Stimulated activated CD4-positive, alpha-beta T cell treated with anti-CD3 and anti-CD28 coated beads, Interleukin-4, amount 100 ng/mL, for 24 hours (primary cell): ENCODE measurements around the gene MYO1D.
"Not testable (repeated sequence)": the region's sequence is repeated elsewhere in the genome, so short reads cannot be mapped to it uniquely, and the experiment has no call there.

Experiments
- DNase-seq: peaks from one replicate; pipeline ENCODE4 v3.0.0-alpha.2; 2020

MYO1D gene

DNA sequence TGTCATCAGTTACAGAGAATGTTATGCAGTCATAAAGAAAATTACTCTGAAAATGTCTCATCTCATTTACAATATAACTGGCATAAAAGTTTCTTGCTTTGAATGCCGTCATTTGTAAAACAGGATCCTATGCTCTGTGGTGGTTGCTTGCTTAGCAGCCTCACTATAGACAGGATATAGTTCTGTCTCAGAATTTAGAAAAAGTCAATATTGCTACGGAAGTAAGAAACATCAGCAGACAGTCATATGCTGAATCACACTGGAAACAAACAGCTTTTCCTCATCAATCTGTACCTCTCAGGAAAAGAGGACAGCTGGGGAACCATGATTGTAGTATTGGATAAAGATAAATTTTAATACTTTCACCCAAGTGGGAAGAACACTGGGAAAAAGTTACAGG is 105.5 kb downstream of the MYO1D start:
- DNase-seq, result no peak

DNA sequence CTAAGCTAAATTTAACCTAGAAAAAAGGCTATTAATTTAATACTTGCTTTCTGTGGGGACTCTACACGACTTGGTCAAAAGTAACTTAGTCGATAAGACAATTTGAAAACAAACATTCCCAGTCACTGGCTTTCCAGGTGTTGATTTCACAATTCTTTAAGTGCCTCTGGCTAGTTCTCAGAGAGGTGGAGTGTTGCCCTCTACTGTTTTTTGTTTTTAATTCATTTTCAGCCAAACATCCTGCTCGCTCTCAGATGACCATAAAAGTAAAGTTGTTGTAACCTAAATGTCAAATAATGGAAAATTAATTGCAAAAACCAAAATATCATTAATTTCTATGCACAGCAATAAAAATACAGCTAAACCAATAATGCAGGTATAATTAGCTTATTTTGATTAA is 107.1 kb downstream of the MYO1D start:
- DNase-seq, result no peak

DNA sequence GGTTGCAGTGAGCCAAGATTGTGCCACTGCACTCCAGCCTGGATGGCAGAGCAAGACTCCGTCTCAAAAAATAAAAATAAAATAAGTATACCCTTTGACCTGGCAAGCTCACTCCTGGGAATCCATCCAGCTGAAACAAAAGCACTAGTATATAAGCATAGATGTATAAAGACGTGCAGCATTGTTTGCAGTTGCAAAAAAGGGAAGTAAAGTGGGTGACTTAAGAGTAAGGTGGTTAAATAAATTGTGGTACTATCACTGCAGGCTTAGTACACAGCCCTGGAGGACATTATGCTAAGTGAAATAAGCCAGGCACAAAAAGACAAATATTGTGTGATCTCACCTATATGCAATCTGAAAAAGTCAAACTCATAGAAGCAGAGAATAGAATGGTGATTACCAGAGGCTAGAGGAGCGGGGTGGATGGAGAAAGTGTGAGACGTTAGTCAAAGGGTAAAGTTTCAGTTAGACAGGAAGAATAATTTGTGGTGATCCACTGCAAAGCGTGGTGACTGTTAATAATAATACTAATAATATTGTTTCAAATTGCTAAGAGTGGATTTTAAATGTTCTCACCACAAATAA is 113.0 kb downstream of the MYO1D start:
- DNase-seq, result no peak

DNA sequence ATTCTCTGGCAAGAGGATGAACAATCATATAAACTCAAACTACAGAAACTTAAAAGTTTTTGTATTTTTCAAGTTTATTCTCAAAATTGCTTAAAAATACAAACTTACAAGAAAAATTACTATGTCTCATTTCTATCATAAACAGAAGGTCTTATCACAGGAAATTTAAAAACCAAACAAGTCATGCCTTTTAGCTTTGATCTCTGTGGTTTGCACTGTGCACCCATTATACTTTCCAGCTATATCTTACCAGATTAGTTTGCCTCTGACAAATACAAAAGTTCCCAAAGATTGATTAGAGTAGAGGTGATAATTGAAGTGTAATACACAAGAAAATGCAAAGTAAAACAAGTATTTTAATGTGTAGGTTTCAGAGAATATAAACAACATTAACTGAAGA is 117.4 kb downstream of the MYO1D start:
- DNase-seq, result no peak

DNA sequence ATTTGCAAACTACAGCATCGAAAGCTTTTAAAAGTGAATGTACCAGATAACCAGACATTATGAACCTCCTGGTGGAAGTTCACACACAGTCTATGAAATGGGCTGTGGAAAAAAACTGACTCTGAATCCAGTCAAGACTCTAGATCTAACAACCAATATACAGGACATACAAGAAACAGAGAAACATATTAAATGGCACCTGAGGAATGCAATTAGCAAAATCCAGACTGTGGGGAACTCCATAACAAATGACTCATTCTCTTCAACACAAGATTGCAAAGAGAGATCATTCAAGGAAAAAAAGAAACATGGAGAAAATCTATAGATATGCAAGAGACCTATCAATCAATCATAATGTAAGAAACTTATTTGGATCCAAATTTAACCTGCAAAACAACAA is 119.0 kb downstream of the MYO1D start:
- no peak for DNase-seq

DNA sequence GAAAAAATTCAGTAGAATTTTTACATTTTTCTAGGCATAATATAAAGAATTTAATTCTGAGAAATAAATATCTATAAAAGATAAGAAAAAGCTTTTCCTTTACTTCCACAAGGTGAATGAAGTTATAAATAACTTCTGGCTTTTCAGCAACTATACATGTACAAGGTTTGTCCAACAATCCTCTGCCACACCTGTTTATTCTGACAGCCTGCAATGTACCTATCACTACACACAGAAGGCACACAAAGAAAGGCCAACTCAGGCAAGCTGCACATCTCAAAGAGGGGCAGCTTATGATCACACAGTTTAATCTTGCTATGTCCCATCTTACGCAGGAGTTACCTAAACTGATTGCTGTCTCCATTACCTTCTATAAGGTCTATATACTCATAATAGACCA is 120.2 kb downstream of the MYO1D start:
- DNase-seq, result no peak

DNA sequence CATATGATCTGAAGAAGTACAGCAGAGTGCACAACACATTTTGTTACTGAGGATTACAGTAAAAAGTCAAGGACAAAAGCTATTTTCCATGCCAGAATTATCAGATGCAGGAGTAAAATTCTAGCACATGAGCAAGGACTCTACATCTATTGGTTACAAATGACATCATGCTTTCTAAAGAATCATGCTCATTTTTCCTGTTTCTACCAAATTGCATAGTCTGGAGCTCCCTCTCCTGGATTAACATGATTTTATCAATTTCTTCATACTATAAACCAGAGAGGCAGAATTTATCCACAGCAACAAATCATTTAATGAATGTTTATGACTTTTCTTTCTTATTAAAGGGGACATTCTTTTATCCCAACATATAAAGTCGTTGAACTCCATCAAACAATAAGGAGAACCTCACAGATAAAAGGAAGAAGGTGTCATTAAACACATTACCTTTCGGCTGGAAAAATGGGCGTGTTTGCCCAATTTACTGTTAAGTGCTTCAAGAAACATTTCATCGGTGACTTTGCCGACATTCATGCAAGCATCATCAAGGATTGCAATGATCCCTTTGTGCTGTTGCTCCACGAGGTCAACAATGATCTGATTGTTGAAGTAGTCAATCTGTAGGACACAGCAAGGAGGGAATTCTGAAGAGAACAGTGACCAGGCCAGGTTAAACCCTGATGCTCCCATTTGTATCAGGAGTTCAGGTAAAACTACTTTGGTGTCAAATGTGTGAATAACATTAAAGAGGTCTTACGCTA is 121.7 kb downstream of the MYO1D start:
- DNase-seq, result no peak

DNA sequence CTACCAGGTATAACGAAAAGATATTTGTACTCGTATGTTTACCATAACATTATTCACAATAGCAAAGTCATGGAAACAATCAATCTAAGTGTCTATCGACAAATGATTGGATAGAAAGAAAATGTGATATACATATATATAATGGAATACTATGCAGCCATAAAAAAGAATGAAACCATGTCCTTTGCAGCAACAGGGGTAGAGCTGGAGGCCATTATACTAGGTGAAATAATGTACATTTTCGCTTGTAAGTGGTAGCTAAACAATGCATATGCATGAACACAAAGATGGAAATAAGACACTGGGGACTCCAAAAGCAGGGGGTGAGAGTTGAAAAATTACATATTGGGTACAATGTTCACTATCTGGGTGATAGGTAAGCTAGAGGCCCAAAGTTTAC is 124.0 kb downstream of the MYO1D start:
- no peak for DNase-seq

DNA sequence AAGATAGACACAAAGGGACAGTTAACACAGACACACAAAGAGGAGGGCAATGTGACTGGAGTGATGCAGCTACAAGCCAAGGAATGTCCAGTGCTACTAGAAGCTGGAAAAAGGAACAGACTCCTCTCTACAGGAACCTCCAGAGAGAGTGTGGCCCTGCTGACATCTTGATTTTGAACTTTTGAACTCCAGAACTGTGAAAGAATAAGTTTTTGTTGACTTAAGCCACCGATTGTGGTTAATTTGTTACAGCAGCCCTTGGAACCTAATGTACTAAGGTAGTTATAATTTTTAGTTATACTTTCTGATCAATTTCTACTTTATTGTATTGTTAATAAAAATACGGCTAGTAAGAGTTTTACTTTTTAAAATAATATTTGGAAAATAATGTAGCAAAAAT is 129.1 kb downstream of the MYO1D start:
- no peak for DNase-seq

DNA sequence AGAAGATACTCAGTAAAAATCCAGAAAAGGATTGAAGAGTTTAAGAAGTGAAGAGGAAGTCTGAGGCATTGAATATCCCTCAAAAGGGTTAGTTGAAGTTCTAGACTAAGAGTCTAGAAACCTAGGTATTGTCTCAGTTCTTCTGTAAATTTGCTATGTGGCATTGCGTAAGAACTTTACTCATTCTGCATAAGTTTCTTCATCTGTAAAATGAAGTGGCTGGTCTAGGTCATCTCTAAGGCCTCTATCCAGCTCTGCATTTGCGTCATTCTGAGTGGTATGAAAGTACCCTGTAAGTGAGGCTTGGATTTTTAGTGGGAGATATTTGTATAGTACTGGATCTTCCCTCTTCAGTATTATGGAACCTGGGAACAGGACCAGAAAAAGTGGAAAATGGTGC is 130.2 kb downstream of the MYO1D start:
- no peak for DNase-seq

DNA sequence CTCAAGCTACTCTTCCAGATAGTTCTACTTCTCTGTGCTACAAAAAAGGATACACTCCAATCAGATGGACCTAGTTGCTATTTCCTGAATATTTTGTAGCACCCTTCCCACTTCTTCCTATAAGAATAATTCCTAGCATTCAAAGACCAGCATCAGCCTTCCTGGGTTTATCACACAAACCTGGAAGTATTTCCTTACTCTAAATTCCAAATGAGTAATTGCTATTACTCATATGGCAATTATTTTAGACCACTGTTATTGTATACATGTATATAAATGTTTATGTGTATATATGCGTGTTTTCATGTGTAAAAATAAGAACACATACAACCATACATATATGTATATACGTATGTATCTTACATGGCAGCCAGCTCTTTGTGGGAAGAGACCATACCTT is 130.6 kb downstream of the MYO1D start:
- DNase-seq, result no peak

DNA sequence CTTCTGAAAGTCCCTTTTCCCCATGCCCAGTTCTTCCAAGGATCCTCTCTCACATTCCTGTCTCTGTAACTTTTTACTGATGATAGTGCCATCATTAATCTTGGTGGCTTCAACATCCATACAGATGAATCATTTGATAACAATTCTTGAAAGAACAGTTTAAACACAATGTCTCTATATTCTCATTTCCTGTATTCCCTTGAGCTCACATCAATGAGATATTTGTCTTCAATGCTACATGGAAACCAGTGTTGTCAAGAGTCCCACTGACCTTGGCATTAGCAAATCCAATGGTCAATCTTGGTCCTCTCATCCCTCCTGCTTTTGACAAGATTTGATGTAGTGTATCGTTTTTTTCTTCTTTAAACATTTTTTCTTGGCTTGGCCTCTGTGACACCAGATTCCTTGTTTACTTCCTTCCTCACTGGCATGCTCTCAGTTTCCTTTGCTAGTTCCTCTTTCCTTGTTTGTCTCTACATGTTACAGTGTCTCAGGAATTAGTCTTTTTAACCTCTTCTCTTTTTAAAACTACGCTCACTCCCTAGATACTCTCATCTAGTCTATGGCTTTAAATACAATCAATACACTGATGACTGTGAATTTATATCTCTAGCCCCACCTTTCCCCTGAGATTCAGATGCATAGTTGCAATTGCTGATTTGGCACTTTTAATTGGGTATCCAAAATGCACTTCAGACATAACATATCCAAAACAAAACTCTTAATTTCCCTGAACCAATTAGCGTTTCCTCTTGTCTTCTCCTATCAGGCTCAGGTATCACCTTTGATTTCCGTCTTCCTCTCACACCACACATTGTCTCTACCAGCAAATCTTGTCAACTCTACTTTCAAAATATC is 134.0 kb downstream of the MYO1D start:
- no peak for DNase-seq

DNA sequence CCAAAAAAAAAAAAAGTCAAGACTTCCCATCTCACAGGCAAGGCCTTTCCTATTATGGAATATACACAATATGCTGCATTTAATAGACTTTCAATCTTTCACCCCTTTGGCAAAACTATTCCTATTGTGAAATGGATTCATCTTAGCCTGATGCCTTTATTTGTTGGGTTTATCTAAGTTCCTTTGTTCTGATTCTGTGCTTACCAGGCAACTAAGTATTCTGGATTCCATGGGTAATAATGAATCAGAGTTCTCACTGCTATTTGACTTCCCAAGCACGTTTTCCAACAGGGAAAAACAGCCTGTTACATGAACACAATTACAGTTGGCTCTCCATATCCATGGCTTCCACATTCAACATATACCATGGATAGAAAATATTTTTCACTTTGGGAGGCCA is 135.5 kb downstream of the MYO1D start:
- no peak for DNase-seq

DNA sequence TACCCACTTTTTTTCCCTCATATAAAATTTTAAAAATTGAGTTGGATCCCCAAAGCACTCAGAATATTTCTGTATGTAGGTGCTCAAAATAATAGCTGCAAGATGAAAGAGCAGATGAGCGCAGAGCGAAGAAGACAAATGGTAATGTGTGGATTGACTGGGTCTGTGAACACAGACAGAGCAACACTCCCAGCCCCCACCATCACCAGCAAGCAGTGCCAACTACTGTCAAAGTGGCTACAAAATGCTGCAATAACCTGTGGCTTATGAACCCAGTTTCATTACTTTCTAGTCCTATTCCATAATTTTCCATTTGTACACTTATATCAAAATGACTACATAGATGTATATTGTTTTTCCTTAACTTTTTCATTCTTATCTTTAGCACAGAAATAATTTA is 137.2 kb downstream of the MYO1D start:
- DNase-seq, result no peak

DNA sequence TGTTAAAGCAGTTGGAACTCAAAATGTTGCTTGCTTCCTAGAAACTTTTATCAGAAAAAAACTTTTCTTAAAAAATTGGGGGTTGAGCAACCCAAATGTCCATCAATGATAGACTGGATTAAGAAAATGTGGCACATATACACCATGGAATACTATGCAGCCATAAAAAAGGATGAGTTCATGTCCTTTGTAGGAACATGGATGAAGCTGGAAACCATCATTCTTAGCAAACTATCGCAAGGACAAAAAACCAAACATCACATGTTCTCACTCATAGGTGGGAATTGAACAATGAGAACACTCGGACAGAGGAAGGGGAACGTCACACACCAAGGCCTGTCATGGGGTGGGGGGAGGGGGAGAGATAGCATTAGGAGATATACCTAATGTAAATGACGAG is 137.8 kb downstream of the MYO1D start:
- not testable (repeated sequence) for DNase-seq

DNA sequence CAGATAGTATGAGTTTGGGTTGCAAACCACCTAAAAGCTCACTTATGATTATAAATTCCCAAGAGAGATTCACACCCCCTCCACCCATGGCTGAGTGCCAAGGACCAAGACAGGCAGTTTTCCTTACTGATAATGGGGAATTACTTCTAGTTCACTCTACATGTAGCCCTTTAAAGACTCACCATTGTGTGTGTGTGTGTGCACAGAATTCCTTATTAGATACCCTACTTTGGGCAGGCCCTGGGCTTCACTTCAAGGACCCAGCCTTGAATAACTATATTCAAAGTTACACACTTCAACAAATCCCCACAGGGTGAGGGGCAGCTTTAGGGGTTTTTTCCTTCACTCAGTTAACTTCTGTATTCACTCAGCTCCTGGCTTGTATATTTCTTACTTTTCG is 143.5 kb downstream of the MYO1D start:
- no peak for DNase-seq

DNA sequence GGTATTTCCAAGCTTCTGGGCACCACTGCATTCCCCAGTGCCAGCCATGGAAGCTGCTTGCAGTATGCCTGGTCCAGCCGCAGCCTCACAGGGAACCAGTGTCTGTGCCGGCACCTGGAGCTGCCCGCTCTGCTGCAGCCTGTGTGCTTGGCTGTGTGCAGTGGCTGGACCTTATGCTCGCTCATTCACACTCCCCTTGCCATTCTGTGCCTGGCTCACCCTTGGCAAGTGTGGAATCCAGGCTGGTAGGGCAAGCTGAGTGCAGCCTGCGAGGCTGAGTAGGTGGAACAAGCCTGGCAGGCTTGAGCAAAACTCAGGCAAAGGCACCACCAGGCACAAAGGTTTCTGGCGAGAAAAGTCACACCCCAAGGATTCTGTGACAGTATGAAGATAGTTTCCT is 144.0 kb downstream of the MYO1D start:
- DNase-seq, result no peak

DNA sequence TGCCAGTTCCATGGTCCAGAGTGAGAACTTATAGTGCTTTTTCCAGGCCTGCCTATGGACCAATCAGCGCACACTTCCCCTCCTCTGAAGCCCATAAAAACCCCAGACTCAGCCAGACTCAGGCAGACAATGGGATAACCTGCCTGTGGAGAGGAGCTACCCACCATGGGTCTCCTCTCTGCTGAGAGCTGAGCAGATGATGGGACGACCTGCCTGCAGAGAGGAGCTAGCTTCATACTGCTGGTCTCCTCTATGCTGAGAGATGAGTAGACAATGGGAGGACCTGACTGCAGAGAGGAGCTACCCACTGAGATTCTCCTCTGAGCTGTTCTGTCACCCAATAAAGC is 144.7 kb downstream of the MYO1D start:
- no peak for DNase-seq

DNA sequence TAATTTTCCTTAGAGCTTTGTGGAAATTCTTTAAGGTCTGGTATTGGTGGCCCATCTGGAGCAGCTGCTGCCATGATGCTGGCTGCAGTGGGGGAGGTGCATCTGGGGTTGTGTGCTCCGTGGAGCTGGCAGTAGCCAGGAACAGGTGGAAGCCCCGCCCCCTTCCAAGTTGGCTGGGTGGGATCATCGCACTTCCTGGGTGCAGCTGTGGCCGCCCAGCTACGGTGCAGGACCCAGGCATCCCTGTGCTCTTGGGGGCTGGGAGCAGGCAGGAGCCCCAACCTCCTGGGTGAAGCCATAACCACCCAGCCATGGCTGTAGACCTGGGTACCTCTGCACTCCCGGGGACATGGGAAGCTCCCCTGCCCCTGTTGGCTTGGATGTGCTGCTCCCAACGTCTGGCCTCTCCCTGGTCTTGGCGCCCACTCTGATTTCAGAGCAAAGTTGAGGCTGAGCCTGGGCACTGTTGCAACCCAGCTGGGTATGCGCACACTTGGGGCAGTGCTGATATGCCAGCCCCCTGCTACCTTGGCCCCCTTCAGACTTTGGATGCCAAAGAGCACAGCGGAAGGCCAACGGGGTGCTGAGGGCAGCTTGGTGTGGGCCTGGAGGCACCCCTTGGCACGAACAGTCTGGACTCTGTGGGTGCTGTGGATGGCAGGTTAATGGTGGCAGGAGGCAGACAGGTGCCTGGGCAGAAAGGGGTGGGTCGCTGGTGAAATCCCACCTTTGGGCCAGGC is 145.2 kb downstream of the MYO1D start:
- DNase-seq, result no peak

DNA sequence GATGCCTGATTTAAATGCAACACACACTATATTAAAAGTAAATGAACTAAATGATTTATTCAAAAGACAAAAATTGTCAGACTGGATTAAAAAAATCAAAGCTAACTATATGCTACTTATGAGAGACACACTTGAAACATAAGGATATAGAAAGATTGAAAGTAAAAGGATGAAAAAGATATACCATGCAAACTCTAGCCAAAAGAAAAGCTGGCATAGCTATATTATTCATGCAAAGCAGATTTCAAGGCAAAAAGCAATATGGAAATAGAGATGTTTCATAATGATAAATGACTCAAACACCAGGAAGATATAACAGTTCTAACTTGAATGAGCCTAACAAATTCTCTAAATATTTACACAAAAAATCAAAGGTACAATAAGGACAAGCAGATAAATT is 149.2 kb downstream of the MYO1D start:
- DNase-seq, result no peak

DNA sequence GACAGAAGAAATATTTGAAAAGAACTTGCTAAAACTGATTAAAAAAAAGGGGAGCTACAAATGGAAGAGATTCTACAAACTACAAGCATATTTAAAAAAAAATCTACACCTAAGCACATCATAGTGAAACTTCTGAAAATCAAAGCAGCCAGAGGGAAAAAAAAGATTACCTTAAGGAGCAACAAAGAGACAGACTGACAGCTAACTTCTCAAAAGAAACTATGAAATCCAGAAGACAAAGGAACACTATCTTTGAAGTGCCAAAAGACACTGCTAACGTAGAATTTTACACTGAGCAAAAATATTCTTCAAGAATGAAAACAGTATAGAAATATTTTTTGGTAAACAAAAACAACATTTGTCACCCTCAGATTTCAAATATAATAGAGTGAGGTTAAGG is 151.2 kb downstream of the MYO1D start:
- DNase-seq, result no peak

DNA sequence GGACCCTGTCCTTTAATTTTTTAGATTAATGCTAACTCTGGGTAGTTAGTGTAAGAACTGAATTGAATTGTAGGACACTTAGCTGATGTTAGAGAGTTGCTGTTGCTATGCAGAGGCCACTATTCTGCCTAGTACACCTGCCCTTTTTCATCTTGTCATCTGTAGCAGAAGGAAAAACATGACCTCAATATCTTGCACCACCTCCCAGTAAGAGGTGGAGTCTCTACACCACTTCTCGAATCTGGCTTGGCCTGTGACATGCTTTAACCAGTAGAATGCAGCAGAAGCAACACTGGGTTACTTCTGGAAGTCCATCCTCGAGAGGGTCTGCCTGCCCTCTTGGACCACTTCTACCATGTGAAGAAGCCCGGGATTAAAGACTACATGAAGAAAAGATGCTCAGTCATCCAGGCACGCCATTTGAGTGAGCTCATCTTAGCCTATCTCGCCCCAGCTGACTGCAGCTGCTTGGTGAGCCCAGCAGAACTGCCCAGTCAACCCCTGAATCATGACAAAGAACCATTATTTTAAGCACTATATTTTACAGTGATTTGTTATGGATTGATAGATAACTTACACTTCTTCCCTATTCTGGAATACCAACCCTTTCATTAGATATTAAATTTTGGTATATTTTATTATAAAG is 153.5 kb downstream of the MYO1D start:
- no peak for DNase-seq

DNA sequence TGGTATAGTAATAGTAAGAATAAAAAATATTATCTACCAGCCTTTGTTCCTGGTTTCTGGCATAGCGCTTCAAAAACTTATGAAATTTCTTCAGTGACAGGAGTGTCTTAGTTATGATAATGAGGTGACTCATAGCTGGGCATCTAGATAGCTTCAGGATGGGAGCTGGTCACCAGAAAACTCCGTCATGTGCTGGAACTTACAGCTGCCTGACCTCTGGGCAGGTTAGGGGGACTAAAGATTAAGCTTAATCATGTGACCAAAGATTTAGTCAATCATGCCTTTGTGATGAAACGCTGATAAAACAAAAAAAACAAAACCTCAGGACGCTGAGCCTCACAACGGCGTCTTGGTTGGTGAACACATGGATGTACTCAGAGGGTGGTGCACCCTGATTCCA is 154.2 kb downstream of the MYO1D start:
- no peak for DNase-seq
